Mesothelial cell of epicardium (in vitro differentiated cells): Measurements from ENCODE around the gene TNFRSF19. TPM values are rescaled to one million over a fixed set of nuclear protein-coding genes. Genes with fewer than 3 reads are reported as not detected.

Source experiments
- DNase-seq, 2 experiments: peaks; one replicate each; pipeline ENCODE4 v3.0.0; 2021; ENCODE audit warnings: low spot score in 2 of 2; ENCODE audit not compliant: unreplicated experiment in 2 of 2
- H3K27ac Mint-ChIP-seq: 2 replicates; pipeline ENCODE4 v1.8.0; 2021; ENCODE audit warnings: mixed read lengths
- H3K27me3 Mint-ChIP-seq: 2 replicates; pipeline ENCODE4 v1.8.0; 2021; ENCODE audit warnings: low read depth, mixed read lengths
- H3K36me3 Mint-ChIP-seq: 2 replicates; pipeline ENCODE4 v1.8.0; 2021; ENCODE audit warnings: mixed read lengths
- H3K4me1 Mint-ChIP-seq: 2 replicates; pipeline ENCODE4 v1.8.0; 2021; ENCODE audit warnings: mixed read lengths
- H3K4me3 Mint-ChIP-seq: 2 replicates; pipeline ENCODE4 v1.8.0; 2021; ENCODE audit warnings: mild to moderate bottlenecking, moderate library complexity, mixed read lengths
- H3K9me3 Mint-ChIP-seq: 2 replicates; pipeline ENCODE4 v1.8.0; 2021; ENCODE audit warnings: mixed read lengths
- CTCF ChIP-seq: fragments of 200-600 bp; sonication (generic); IDR thresholded peaks from one replicate; pipeline ENCODE4 v1.5.0; 2021; ENCODE audit warnings: antibody characterized with exemption; ENCODE audit not compliant: unreplicated experiment
- total RNA-seq: library from RNA; stranded (reverse); gene quantifications from 3 replicates; pipeline ENCODE4 v1.2.1, GENCODE V29; 2021

Gene TNFRSF19
- total RNA-seq, 1 donor from 2014 or later, result 43.5 TPM

DNA sequence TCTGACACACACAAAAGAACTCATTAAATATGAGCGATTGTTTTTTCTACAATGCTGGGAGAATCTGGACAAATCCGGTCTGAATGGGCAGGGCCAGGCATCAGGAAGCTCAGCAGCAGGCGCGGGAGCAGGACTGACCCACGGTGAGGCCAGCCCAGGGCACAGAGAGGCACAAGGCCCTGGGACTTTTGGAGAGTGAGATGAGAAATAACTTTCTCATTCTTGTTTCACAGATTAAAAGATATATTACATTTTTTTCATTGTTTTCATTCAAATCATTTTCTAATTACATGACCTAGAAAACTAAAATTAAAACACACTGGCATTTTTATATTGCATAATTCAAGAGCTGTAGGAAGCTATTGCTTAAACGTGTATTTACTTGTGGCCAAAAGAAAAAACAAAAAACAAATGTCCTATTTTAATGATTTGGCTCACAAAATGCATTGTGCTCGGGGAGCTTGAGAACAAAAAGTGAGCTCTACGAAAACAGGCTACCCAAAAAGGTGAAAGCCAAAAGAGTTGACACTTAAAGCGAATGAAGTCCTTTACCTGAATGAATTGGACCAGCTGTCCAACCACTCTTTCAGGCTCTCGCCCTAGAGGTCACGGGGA, 133.1 kb downstream of the TNFRSF19 start:
- Mint-ChIP-seq H3K9me3 (no peaks in the 10 kb centered on the region), H3K27ac (no peak overlapping the region), H3K27me3 (no peaks in the 10 kb centered on the region), H3K4me3 (no peak overlapping the region), H3K4me1 (peaks cover 30% of the 10 kb centered on the region), H3K36me3 (no peaks in the 10 kb centered on the region)
- DNase-seq, result no peak
- no peak for TF ChIP-seq CTCF

- no peak overlapping the region for H3K4me3 Mint-ChIP-seq
- no peak for DNase-seq
- no peaks in the 10 kb centered on the region for H3K27me3 Mint-ChIP-seq
- H3K4me1 Mint-ChIP-seq, result peaks cover 29% of the 10 kb centered on the region
- no peak for TF ChIP-seq CTCF
- H3K9me3 Mint-ChIP-seq, result no peaks in the 10 kb centered on the region
- H3K27ac Mint-ChIP-seq, result peak overlapping the region; percentile 4
- no peaks in the 10 kb centered on the region for H3K36me3 Mint-ChIP-seq
Measured at GRCh38 chr13:23705583-23705982, 135.4 kb downstream of the TNFRSF19 start.

DNA sequence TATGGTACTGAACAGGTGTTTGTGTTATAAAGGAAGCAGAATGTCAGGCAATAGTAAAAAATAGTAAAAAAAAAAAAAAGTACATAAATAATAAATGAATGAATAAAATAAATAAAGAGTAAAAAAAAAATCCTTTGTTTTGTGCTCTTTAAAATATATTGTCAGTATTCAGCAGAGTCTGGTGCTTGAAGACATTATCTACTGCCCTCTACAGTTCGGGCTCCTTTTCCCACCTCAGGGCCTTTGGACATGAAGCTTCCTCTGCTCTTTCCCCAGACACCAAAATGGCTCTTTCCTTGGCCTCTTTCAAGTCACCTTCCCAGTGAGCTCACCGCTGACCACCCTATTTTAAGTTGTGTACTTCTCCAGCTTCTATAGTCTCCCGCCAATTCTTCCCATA, 137.5 kb downstream of the TNFRSF19 start:
- Mint-ChIP-seq H3K4me1 (peaks cover 16% of the 10 kb centered on the region), H3K27me3 (no peaks in the 10 kb centered on the region), H3K9me3 (peaks cover 7% of the 10 kb centered on the region), H3K27ac (no peak overlapping the region), H3K36me3 (peaks cover 2% of the 10 kb centered on the region), H3K4me3 (no peak overlapping the region)
- TF ChIP-seq CTCF, result no peak
- no peak for DNase-seq

DNA sequence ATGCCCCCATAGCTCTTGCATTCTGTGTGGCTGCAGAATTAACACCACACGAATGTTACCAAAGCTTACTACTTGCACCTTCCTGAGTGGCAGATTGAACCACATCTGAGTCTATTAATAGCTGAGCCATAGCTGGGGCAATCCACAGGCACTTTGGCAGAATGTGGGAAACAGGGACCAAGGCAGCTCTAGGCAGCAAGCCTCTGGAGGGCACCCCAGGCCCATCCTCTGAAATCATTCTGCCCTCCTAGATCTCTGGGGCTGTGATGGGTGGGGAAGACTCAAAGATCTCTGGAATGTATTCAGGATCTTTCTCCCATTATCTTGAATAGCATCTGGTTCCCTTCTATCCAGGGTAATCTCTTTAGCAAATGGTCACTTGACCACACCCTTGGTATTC, 139.3 kb downstream of the TNFRSF19 start:
- DNase-seq, result no peak
- Mint-ChIP-seq H3K9me3 (peaks cover 18% of the 10 kb centered on the region), H3K4me3 (no peak overlapping the region), H3K27me3 (no peaks in the 10 kb centered on the region), H3K27ac (no peak overlapping the region), H3K36me3 (peaks cover 2% of the 10 kb centered on the region), H3K4me1 (peaks cover 13% of the 10 kb centered on the region)
- no peak for TF ChIP-seq CTCF

DNA sequence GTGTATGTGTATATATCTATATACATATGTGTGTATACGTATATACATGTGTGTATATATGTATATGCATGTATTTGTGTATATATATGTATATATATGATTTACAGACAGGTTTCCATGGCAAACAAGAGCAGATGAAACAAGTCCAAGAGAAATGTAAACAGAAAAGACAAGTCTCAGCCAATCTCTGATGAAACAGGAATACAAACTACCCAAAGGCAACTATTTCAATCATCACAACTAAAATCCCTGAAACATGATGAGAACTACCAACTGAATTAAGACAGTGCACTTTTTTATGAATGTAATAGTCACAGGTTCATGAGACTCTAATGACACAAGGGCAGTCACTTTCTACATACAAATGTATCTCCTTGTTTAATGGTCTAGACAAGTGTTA, 140.2 kb downstream of the TNFRSF19 start:
- no peak for DNase-seq
- Mint-ChIP-seq H3K4me1 (peaks cover 7% of the 10 kb centered on the region), H3K27ac (no peak overlapping the region), H3K4me3 (no peak overlapping the region), H3K27me3 (no peaks in the 10 kb centered on the region), H3K36me3 (peaks cover 2% of the 10 kb centered on the region), H3K9me3 (peaks cover 18% of the 10 kb centered on the region)
- TF ChIP-seq CTCF, result no peak

DNA sequence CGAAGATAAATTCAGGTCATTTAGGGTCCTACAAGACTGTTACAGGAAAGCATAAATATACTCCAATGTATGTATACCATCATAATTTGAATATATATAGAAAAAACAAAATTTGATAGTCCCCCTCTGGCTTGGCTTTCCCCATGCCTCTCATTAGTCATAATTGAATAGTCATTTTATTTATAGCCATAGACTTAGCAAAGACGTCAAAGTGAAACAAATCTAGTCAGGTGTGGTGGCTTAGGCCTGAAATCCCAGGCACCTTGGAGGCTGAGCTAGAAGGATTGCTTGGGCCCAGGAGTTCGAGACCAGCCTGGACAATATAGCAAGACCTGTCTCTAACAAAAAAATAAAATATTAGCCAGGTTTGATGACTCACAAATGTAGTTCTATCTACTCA, 141.1 kb downstream of the TNFRSF19 start:
- H3K4me1 Mint-ChIP-seq, result no peaks in the 10 kb centered on the region
- no peaks in the 10 kb centered on the region for H3K27me3 Mint-ChIP-seq
- DNase-seq, result no peak
- H3K27ac Mint-ChIP-seq, result no peak overlapping the region
- no peak overlapping the region for H3K4me3 Mint-ChIP-seq
- peaks cover 18% of the 10 kb centered on the region for H3K9me3 Mint-ChIP-seq
- H3K36me3 Mint-ChIP-seq, result peaks cover 2% of the 10 kb centered on the region
- TF ChIP-seq CTCF, result no peak
